ENCODE results near the gene AQP12A.

- TF ChIP-seq CTCF (IDR thresholded peaks at IDR 0.05) (no peak), POLR2A (IDR thresholded peaks at IDR 0.05) (no peak)
These were observed 18.9 kb upstream of the AQP12A start for GRCh38 chr2:240672701-240673190.

Data from body of pancreas (tissue), 4 donors.